ENCODE measurements around the gene IL25. TPM values are rescaled to one million over a fixed set of nuclear protein-coding genes. Genes with fewer than 3 reads are reported as not detected.

Gene IL25
- total and polyA plus RNA-seq, 9 donors, result not detected

- H3K27ac ChIP-seq, result no peak overlapping the region
- no peak for TF ChIP-seq POLR2A (IDR thresholded peaks at IDR 0.05)
- TF ChIP-seq EP300 (IDR thresholded peaks at IDR 0.05), result no peak
- TF ChIP-seq CTCF (IDR thresholded peaks at IDR 0.05), result no peak
- H3K4me3 ChIP-seq, result no peak overlapping the region
- intact Hi-C loops (cut with DNase I), result no loop called here
- H3K27me3 ChIP-seq, result no peaks in the 10 kb centered on the region
- no peaks in the 10 kb centered on the region for H3K9me3 ChIP-seq
- no peaks in the 10 kb centered on the region for H3K4me1 ChIP-seq (ENCODE audit: insufficient read depth)
- WGBS, 3 donors, result 75 to 86% (median 80%) methylated on average over 14 of the region's 14 CpGs
- H3K36me3 ChIP-seq, result no peaks in the 10 kb centered on the region
- no peak for DNase-seq
Observed at GRCh38 chr14:23409966-23410635, 37.5 kb downstream of the IL25 start.

GRCh38 chr14:23411563-23412525, 39.2 kb downstream of the IL25 start:
- H3K9me3 ChIP-seq, result no peaks in the 10 kb centered on the region
- no peaks in the 10 kb centered on the region for H3K36me3 ChIP-seq
- intact Hi-C loops (cut with DNase I), result no loop called here

GRCh38 chr14:23413681-23414080, 41.1 kb downstream of the IL25 start:
- no peak overlapping the region for H3K27ac ChIP-seq
- no peaks in the 10 kb centered on the region for H3K36me3 ChIP-seq
- H3K4me1 ChIP-seq (ENCODE audit: insufficient read depth), result no peaks in the 10 kb centered on the region
- TF ChIP-seq POLR2A (IDR thresholded peaks at IDR 0.05), result no peak
- no peak for TF ChIP-seq CTCF (IDR thresholded peaks at IDR 0.05)
- TF ChIP-seq EP300 (IDR thresholded peaks at IDR 0.05), result no peak
- no peak overlapping the region for H3K4me3 ChIP-seq
- H3K9me3 ChIP-seq, result no peaks in the 10 kb centered on the region
- no peak for DNase-seq
- 85 to 87% (median 86%) methylated on average over 16 of the region's 16 CpGs for WGBS, 3 donors
- no peaks in the 10 kb centered on the region for H3K27me3 ChIP-seq
- intact Hi-C loops (cut with DNase I), result no loop called here

More at GRCh38 chr14:23411563-23412525, 39.2 kb downstream of the IL25 start:
- DNase-seq, result no peak
- 79 to 85% (median 83%) methylated on average over 14 of the region's 14 CpGs for WGBS, 3 donors
- TF ChIP-seq CTCF (IDR thresholded peaks at IDR 0.05) (no peak), POLR2A (IDR thresholded peaks at IDR 0.05) (no peak), EP300 (IDR thresholded peaks at IDR 0.05) (no peak)
- Histone ChIP-seq H3K4me1 (ENCODE audit: insufficient read depth) (no peaks in the 10 kb centered on the region), H3K27ac (no peak overlapping the region), H3K27me3 (no peaks in the 10 kb centered on the region), H3K4me3 (no peak overlapping the region)

GRCh38 chr14:23414254-23414653, 41.6 kb downstream of the IL25 start:
- intact Hi-C loops (cut with DNase I), result no loop called here
- no peak for TF ChIP-seq CTCF (IDR thresholded peaks at IDR 0.05)
- TF ChIP-seq EP300 (IDR thresholded peaks at IDR 0.05), result no peak
- no peak for TF ChIP-seq POLR2A (IDR thresholded peaks at IDR 0.05)
- Histone ChIP-seq H3K4me3 (no peak overlapping the region), H3K27me3 (no peaks in the 10 kb centered on the region), H3K36me3 (no peaks in the 10 kb centered on the region), H3K9me3 (no peaks in the 10 kb centered on the region), H3K4me1 (ENCODE audit: insufficient read depth) (no peaks in the 10 kb centered on the region), H3K27ac (no peak overlapping the region)
- no peak for DNase-seq
- WGBS, 3 donors, result 49 to 53% (median 53%) methylated on average over 3 of the region's 3 CpGs

All from ovary (tissue), 9 donors.